Kidney capillary endothelial cell (primary cell): ENCODE measurements around the gene KRTAP5-6.
A peak's percentile ranks its signal among the peaks of the same experiment; 100 is the strongest.
"Not testable (repeated sequence)": the region's sequence is repeated elsewhere in the genome, so short reads cannot be mapped to it uniquely, and the experiment has no call there.

Source experiments
- DNase-seq: peaks from one replicate; pipeline ENCODE4 v3.0.0-alpha.2; 2018; ENCODE audit warnings: low spot score

KRTAP5-6 gene

GRCh38 chr11:1661454-1662269 is 35.3 kb upstream of the KRTAP5-6 start:
- DNase-seq: not testable (repeated sequence)

DNA sequence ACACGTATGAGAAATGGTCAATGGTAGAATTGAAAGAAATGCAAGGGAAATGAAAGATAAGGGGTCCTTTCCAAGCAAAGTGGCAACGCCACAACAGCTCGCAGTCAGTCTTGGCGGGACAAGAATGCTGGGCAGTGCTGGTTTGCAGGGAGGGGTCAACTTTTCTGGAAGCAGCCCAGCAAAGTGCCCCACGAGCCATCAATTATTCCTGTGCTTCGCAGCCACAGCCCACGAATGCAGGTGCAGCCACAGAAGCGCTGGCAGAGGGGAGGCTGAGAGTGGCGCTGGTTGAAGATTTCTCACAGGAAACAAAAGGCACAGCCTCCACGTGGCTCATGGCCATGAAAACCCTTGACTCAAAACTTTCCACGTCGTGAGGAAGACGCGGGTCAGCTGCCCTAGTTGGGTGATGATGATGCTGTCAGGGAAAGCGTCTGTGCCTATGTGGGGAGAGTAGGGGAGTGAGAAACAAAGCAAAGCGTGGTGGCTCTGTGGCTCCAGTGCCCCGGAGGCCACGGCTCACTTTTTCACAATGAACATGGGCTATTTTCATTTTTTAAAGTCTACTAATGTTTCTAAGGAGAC is 34.2 kb upstream of the KRTAP5-6 start:
- DNase-seq: not testable (repeated sequence)

DNA sequence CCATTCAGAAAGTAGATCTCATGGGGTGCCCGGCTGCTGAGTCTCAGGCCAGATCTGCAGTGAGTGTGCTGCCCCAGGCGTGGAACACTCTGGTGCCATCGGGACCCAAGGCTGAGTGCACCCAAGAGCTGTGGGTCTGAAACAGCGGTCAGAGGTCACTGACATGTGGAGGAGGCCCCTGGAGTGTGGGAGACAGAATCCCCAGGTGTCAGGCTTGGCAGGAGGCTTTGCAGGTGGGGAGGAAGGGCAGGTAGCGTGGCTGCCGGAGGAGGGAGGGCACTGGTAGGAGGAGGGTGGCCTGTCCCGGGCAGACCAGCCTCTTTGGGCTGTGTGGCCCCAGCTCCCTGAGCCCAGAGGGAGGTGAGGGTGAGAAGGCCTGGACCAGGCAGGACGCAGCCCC is 31.7 kb upstream of the KRTAP5-6 start:
- no peak for DNase-seq

GRCh38 chr11:1667121-1667850 is 29.7 kb upstream of the KRTAP5-6 start:
- DNase-seq: no peak

DNA sequence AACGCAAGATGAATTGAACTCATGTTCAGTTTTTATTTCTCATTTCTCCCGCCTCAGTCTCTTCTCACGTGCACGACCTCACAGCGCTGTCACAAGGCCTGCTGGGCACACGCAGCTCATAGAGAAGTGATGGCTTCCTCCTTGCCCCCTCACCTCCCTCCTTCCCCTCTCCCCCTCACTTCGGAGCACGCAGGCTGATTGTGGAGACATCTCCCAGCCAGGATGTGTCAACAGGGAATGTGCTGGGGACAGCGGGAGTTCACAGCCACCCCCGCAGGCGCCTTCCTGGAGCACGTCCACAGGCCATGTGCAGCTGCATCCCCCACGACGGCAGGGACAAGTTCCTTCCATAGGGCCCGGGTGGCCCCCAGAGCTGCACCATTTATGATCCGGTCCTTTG is 29.1 kb upstream of the KRTAP5-6 start:
- peak; percentile 24 for DNase-seq

GRCh38 chr11:1668911-1669473 is 28.0 kb upstream of the KRTAP5-6 start:
- DNase-seq: no peak

DNA sequence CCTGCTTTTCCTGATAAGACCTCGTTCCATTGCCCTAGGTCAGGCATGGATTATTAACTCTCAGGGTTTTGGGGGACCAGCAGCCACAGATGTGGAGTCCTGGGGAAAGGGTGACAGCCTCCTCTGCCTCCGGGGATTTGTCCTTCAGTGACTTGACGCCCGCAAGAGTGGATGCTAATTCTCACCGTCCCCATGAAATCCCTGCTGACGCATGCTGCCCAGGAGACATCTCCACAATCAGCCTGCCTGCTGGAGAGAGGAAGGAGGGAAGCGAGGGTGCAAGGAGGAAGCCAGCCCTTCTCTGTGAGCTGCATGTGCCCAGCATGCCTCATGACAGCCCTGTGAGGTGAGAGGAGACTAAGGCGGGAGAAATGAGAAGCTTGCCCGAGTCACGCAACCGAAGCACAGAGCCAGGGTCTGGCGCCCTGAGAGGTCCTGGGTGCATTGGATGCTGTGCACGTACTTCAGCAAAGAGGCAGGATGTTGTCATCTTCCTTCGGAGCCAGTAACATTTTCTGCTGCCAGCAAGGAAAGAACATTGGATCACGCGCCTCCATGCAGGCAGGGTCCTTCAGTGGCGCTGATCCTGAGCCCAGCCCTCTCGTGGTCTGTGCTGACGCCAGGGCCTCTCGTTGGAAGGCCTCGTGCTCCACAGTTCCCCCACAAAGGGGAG is 27.3 kb upstream of the KRTAP5-6 start:
- no peak for DNase-seq

DNA sequence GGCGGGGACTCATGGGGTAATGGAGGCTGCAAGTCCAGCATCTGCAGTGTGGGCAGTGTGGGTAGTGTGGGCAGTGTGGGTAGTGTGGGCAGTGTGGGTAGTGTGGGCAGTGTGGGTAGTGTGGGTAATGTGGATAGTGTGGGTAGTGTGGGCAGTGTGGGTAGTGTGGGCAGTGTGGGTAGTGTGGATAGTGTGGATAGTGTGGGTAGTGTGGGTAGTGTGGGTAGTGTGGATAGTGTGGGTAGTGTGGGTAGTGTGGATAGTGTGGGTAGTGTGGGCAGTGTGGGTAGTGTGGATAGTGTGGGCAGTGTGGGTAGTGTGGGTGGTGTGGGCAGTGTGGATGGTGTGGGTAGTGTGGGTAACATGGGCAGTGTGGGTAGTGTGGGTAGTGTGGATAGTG is 26.5 kb upstream of the KRTAP5-6 start:
- not testable (repeated sequence) for DNase-seq

DNA sequence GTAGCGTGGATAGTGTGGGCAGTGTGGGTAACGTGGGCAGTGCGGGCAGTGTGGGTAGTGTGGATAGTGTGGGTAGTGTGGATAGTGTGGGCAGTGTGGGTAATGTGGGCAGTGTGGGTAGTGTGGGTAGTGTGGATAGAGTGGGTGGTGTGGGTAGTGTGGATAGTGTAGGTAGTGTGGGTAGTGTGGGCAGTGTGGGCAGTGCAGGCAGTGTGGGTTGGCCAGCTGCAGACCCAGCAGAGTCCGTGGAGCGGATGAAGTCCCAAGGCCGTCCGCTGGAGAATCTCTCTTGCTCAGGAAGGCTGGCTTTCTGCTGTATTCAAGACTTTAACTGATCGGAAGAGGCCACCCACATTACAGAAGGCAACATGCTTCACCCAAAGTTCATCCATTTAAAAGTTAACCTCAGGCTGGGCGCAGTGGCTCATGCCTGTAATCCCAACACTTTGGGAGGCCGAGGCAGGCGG is 26.1 kb upstream of the KRTAP5-6 start:
- DNase-seq: no peak

DNA sequence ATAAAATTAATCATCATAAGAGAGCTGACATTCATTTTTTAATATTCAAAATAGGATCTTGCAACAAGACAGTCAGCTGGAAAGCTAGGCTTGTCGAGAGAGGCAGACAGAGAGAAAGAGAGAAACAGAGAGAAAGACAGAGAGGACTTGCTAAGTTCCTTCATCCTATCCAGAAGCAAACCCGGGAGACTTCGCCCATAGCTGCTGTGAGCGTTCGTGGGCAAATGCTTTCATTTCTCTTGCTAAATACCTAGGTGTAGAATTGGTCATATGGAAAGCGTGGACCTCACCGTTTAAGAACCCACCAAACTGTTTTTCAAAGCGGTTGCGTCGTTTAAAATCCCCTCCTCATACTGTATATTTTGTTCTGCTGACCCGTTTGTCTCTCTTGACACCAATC is 25.3 kb upstream of the KRTAP5-6 start:
- DNase-seq: no peak

GRCh38 chr11:1672613-1673350 is 24.2 kb upstream of the KRTAP5-6 start:
- no peak for DNase-seq

DNA sequence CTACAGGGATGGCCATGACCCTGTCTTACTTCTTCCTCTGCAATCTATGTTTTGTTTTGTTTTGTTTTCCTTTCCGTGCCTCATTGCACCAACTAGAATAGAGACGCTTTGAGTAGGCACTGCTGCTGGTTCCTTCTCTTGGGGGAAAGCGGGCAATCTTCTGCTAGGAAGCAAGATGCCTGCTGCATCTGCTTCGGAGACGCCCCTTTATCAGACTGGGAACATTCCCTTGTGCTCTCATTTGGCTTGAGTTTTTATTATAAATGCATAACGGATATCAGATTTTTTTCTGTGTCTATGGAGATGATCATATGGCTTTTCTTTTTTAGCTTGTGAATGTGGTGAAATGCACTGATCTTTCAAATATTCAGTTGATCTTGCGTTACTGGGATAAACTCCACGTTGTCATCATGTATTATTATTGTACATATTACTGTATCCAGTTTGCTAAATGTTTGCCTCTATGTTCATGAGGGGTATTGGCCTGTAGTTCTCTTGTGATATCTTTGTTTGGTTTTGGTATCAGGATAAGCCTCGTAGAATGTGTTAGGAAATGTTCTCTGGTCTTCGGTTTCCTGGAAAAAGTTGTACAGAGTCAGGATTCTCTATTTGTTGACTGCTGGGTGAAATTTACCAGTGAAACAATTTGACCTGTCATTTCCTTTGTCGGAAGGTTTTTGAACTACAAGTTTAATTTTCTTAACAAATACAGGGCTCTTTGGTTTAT is 23.4 kb upstream of the KRTAP5-6 start:
- DNase-seq: no peak

DNA sequence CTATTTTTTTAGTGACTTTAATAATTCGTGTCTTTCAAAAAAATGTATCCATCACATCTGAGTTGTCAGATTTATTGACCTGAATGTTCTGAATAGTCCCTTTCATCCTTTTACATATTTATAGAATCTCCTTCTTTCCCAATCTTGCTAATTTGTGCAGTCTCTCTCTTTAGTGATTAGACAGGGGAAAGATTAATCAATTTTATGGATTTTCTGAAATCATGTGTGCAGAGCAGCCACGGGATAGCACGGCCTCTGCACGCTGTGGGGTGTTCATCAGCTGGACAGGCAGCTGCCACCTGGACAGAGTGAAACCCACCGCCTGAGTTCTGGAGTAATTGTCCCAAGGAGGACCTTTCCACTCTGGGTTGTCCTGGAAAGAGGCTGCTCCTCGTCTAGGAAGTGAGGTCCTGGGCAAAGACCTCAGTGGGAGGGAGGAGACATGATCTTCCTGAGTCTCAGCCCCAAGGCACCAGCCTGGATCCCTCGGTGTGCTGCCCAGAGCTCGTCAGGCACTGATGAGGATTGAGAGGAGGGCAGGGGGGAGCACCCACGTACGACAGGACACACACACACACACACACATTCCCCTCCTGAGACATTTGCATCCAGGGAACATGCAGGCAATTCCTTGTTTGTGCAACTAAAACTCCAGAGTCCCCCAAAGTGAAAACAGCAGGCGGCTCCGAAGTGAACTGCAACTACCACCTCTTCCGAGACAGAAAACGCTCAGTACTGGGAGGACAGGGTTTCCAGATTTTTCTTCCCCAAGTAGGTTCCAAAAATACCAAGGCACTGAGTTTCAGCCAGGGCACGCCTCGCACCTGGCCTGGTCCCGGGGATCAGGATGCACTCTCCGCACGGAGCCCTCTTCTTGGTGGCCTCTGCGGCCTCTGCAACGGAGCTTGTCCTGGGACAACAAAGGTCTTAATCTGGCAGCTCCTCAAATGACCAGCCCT is 22.5 kb upstream of the KRTAP5-6 start:
- no peak for DNase-seq

DNA sequence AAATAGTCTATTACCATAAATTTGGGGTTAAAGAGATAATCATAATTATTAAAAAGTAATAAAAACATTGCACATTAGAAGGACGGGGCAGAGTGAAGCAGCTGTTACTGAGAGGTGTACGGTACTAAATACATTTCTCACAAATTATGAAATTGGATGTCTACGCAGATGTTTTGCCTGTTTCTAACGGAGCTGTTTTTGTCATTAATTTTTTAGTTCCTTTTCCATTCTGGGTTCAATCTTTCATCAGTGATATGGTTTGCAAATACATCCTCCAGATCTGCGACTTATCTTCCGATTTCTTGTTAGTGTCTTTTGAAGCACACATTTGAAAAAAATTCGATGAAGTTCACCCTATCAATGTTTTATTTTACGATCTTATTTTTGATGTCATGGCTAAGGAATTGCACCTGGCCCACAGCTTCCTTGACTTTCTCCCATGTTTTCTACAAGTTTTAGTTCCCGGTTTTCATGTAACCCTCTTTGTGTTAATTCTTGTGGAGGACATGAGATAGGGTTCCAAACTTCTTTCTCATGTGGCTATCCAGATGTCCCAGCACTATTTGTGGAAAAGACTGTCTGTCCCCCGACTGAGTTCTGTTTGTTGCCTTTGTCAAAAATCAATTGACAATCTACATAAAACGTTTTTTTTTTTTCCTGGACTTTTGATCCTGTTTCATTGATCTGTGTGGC is 21.3 kb upstream of the KRTAP5-6 start:
- no peak for DNase-seq

DNA sequence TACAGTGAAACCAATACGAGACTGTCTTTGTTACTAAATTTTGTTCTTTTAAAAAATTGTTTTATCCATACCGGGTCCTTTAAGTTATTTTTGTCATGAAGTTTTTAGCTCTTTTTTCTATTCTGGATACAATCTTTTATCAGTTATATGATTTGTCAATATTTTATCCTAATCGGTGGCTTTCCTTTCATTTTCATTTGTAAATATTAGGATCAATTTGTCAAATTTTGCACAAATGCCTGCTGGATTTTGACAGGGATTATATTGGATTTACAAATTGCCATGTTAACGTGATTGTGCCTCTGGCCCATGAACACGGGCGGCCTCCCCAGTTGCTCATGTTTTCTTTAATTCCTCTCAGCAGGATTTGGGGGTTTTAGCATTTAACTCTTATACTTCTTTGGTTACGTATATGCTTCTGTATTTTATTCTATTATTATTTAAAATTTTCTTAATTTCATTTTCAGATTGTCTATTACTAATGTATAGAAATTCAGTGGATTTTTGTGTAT is 20.7 kb upstream of the KRTAP5-6 start:
- DNase-seq: no peak

GRCh38 chr11:1679881-1680280 is 17.1 kb upstream of the KRTAP5-6 start:
- DNase-seq: no peak

DNA sequence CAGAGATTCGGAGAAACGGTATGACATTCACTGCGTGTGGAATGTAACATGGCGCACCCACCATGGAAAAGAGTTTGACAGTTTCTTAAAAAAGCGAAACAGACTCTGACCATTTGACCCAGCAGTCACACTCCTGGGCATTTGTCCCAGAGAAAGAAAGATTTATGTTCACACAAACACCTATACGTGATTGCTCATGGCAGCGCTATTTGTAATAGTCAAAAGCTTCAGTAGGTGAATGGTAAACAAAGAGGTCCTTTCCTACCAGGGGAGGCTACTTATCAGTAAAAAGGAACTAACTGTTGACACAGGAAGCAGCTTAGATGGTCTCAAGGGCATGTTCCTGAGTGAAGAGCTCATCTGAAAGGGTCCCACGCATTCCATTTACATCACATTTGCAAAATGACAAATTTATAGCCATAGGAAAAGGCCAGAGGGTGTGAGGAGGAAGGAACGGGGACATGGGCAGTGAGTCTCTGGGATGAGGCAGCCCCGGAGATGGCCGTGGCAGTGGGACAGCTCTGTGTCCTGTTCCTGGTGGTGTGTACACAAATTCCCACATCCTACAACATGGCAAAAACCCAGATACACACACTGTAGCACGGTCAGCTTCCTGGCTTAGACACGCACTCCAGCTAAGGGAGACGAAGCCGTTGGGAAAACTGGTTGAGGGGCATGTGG is 14.6 kb upstream of the KRTAP5-6 start:
- no peak for DNase-seq

- DNase-seq: not testable (repeated sequence)
These were observed 13.8 kb upstream of the KRTAP5-6 start for GRCh38 chr11:1683216-1683615.
